ENCODE measurements around the gene DNAJC17. TPM values are rescaled to one million over a fixed set of nuclear protein-coding genes. Genes with fewer than 3 reads are reported as not detected.
A peak's percentile ranks its signal among the peaks of the same experiment; 100 is the strongest.

Gene DNAJC17
- total and polyA plus RNA-seq, 8 donors, result 12.2 to 57.6 (median 15.8) TPM

DNA sequence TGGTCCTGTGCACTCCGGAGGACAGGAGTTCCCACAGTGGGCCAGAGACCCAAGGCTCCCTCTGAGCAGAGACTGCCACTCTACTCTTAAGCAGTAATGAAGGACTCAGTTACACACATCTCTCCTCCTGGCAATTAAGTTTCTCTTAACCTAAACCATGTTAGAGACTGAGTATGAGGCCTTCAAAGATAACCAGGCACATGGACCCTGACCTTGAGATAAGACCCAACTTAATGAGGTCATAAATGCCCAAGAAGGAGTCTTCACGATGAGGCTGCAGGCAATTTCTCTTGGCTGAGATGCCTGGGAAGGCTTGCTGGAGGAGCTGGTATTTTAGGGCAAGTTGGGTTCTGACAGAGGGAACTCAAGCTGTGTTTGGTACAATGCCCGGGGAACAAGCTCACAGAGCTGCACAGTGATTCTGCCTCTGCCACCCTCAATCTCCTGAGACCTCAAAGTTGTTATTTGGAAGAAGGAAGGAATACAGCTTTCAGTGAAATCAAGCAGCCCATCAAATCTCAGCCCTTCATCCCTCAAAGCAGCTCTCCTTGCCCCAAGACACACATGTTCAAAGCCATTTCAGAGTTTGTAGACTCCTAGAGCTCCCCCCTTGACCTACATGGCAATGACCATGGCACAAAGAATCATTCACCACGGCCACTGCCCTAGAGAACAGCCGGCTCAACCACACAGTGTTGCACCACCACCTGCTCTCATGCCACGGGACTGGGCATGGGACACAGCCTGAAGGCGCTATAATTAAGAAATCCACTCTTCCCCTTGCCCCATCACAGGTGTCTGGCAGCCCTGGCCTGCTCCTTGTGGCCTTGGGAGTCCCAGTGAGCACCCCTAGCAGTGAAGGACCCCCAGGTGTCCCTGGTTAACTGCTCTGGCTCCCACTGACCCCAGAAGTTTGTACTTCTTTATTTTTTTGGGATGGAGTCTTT lies 59.3 kb downstream of the DNAJC17 start:
- WGBS, 2 donors, result 65 to 74% methylated on average over 7 of the region's 7 CpGs
- no peak for DNase-seq
- H3K27ac ChIP-seq, result no peak overlapping the region
- H3K9me3 ChIP-seq, result no peaks in the 10 kb centered on the region
- no peaks in the 10 kb centered on the region for H3K4me1 ChIP-seq
- peaks cover 0 to 29% (median 11%) of the 10 kb centered on the region in 3 donors for H3K36me3 ChIP-seq
- TF ChIP-seq, protein P1, sequence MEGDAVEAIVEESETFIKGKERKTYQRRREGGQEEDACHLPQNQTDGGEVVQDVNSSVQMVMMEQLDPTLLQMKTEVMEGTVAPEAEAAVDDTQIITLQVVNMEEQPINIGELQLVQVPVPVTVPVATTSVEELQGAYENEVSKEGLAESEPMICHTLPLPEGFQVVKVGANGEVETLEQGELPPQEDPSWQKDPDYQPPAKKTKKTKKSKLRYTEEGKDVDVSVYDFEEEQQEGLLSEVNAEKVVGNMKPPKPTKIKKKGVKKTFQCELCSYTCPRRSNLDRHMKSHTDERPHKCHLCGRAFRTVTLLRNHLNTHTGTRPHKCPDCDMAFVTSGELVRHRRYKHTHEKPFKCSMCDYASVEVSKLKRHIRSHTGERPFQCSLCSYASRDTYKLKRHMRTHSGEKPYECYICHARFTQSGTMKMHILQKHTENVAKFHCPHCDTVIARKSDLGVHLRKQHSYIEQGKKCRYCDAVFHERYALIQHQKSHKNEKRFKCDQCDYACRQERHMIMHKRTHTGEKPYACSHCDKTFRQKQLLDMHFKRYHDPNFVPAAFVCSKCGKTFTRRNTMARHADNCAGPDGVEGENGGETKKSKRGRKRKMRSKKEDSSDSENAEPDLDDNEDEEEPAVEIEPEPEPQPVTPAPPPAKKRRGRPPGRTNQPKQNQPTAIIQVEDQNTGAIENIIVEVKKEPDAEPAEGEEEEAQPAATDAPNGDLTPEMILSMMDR (IDR thresholded peaks at IDR 0.05), result no peak
- peak in 1 of 4 donors; percentile 21 for ATAC-seq
- intact Hi-C loops (cut with DNase I), result no loop called here
- H3K27me3 ChIP-seq, result no peaks in the 10 kb centered on the region
- FAIRE-seq, result no peak
- H3K4me3 ChIP-seq, result no peak overlapping the region

DNA sequence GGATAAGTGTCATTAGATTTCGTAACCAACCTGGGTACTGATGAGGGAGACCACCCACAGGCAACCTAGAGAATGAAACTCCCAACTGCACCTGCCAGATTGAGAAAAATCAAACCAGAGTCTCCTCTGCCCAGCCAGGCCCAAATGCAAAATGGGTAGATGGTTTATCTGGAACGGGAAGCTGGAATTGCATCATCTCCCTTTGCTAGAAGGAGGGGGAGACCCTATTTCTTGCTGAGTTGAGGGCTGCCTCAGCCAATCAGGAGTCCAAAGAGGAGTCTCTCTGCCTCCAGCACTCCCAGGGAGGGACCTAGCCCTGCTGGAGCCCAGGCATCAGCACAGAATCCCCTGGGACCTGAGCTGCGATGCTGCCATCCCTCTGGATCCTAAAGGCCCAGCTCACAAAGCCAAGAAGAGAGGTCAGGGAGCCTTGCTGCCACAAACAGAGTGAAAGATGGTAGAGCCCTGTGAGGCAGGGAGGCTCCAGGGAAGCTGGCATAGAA lies 60.3 kb downstream of the DNAJC17 start:
- no peak for FAIRE-seq
- TF ChIP-seq, protein P1 (IDR thresholded peaks at IDR 0.05), result no peak
- Histone ChIP-seq H3K36me3 (peaks cover 0 to 36% (median 11%) of the 10 kb centered on the region in 3 donors), H3K27me3 (no peaks in the 10 kb centered on the region), H3K4me3 (no peak overlapping the region), H3K9me3 (no peaks in the 10 kb centered on the region), H3K27ac (no peak overlapping the region), H3K4me1 (no peaks in the 10 kb centered on the region)
- 67 to 72% methylated on average over 3 of the region's 3 CpGs for WGBS, 2 donors
- DNase-seq, result no peak
- intact Hi-C loops (cut with DNase I), result no loop called here
- ATAC-seq, result peak in 1 of 4 donors; percentile 39

DNA sequence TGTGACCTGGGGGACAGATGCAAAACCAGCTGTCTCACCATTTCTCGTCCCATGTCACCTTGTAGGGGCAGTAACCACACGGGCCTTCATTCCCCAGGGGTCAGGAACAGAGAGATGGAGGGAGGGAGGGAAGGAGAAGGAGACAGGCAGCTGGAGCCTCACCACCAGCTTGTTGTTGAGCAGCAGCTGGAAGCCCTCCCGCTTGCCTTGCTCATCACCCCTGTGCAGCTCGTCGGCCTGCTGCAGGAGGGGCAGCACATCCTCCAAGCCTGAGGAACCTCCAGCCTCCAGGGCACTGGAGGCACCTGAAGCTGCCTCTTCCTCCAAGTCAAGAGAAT lies 62.5 kb downstream of the DNAJC17 start:
- no peak for DNase-seq
- H3K36me3 ChIP-seq, result peaks cover 0 to 31% (median 6%) of the 10 kb centered on the region in 3 donors
- no peak overlapping the region for H3K27ac ChIP-seq
- H3K9me3 ChIP-seq, result no peaks in the 10 kb centered on the region
- intact Hi-C loops (cut with DNase I), result no loop called here
- FAIRE-seq, result no peak
- WGBS, 2 donors, result 78 to 85% methylated on average over 5 of the region's 5 CpGs
- no peaks in the 10 kb centered on the region for H3K4me1 ChIP-seq
- ATAC-seq, result no peak
- no peak overlapping the region for H3K4me3 ChIP-seq
- H3K27me3 ChIP-seq, result no peaks in the 10 kb centered on the region
- TF ChIP-seq, protein P1 (IDR thresholded peaks at IDR 0.05), result no peak

DNA sequence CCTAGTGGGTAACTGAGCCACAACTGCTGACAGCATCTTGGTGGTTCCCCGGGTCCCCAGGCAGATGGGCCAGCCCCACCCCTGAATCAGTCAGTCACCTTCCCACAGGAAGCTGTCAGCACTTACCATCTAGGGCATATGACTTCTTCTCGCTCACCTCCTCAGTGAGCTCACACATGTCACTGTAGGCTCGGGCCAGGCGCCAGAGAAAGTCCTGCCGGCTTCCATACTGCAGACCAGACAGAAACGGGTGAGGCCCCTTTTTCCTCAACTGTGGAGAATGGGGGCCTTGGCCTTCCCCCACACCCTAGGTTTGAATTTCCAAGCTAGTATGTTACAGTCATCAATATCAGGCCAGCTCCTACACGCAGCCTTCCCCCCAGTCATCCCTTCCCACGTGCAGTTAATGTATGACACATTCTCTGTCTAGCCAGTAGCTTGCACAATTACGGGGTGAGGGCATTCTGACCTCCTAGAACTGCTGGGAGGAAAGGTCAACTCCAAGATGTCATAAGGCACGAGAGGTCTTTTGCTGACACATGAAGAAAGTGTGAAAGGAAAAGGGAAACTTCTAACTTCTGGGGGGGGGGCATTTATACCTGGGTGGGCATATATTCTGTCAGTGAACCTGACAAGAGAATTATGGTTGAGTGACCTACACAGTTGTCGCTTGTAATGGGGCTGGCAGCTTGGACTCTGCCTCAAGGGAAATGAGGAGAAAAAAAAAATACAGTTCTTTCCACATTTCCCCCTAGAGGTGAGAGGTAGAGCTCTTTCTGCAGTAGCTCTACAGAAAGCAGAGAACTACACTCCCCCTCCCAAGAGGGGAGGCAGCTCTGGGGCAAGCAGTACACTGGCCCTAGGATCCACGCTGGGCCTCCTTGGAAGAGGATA lies 63.1 kb downstream of the DNAJC17 start:
- H3K36me3 ChIP-seq, result peaks cover 0 to 33% (median 6%) of the 10 kb centered on the region in 3 donors
- no peak for DNase-seq
- no peaks in the 10 kb centered on the region for H3K27me3 ChIP-seq
- no peaks in the 10 kb centered on the region for H3K4me1 ChIP-seq
- H3K4me3 ChIP-seq, result no peak overlapping the region
- TF ChIP-seq, protein P1 (IDR thresholded peaks at IDR 0.05), result no peak
- no peak overlapping the region for H3K27ac ChIP-seq
- no peaks in the 10 kb centered on the region for H3K9me3 ChIP-seq
- ATAC-seq, result peak in 2 of 4 donors; percentile 51 to 53
- 85 to 90% methylated on average over 12 of the region's 12 CpGs for WGBS, 2 donors
- intact Hi-C loops (cut with DNase I), result no loop called here
- FAIRE-seq, result no peak

Measured in pancreas (tissue), 10 donors.